ENCODE results near the gene ZNF611. TPM values are rescaled to one million over a fixed set of nuclear protein-coding genes. Genes with fewer than 3 reads are reported as not detected.

The ZNF611 gene
- total RNA-seq, 1 donor from 2014 or later: 20.4 TPM

Other genes starting within 250 kb of the ZNF611 start
- gene ZNF808, start 207.4 kb downstream of the ZNF611 start, total RNA-seq: 17.9 TPM
- 22.4 TPM for gene ZNF701, start 164.8 kb downstream of the ZNF611 start, total RNA-seq
- gene ZNF83, start 96.7 kb downstream of the ZNF611 start, total RNA-seq: 29.3 TPM
- gene ZNF600, start 51.7 kb upstream of the ZNF611 start, total RNA-seq: 0.41 TPM
- gene ZNF28, start 86.6 kb upstream of the ZNF611 start, total RNA-seq: 36.3 TPM
- gene ZNF468, start 122.6 kb upstream of the ZNF611 start, total RNA-seq: 57.9 TPM
- gene ZNF320, start 162.6 kb upstream of the ZNF611 start, total RNA-seq: 32.2 TPM
- gene ZNF888, start 188.4 kb upstream of the ZNF611 start, total RNA-seq: 3.3 TPM
- gene ZNF816, start 227.8 kb upstream of the ZNF611 start, total RNA-seq: 2.4 TPM

All from frontal cortex (tissue), 1 donor.